Lower lobe of right lung (tissue), 2 donors: Measurements from ENCODE around the gene JCAD. TPM values are rescaled to one million over a fixed set of nuclear protein-coding genes. Genes with fewer than 3 reads are reported as not detected.

Experiments used
- ATAC-seq, 2 donors: fragments of 200-7000 bp; cut with Tn5 transposase; one replicate each; pipeline ENCODE4 v1.9.1; 2020 to 2022; ENCODE audit warnings: mild to moderate bottlenecking in 2 of 2, moderate library complexity in 2 of 2
- DNase-seq: peaks from one replicate; pipeline ENCODE4 v3.0.0-alpha.2; 2020
- H3K27ac ChIP-seq: fragments of 200-600 bp; one replicate; pipeline ENCODE4 v1.8.0; 2022
- H3K27me3 ChIP-seq: fragments of 200-600 bp; one replicate; pipeline ENCODE4 v1.8.0; 2022; ENCODE audit warnings: low read depth
- H3K36me3 ChIP-seq: fragments of 200-600 bp; one replicate; pipeline ENCODE4 v1.8.0; 2022; ENCODE audit warnings: mild to moderate bottlenecking
- H3K4me1 ChIP-seq: fragments of 200-600 bp; one replicate; pipeline ENCODE4 v1.8.0; 2022
- H3K4me3 ChIP-seq: fragments of 200-600 bp; one replicate; pipeline ENCODE4 v1.8.0; 2022; ENCODE audit warnings: mild to moderate bottlenecking
- H3K9me3 ChIP-seq: fragments of 200-600 bp; one replicate; pipeline ENCODE4 v1.8.0; 2022
- intact Hi-C: fragments of 100-400 bp; cut with DNase I; formaldehyde crosslinking; loops from one replicate; pipeline ENCODE4 v1.11.0; 2022
- total RNA-seq: library from RNA; stranded (reverse); fragmentation: NEBNext Ultra II Directional; extraction: Animal tissue kit (Norgen Biotek cat#: 25700); gene quantifications from one replicate; pipeline ENCODE4 v1.2.1, GENCODE V29; 2021
- TF ChIP-seq, protein P1 (sequence below): fragments of 200-600 bp; IDR thresholded peaks from one replicate; pipeline ENCODE4 v1.8.0; 2022; ENCODE audit warnings: antibody characterized with exemption, mild to moderate bottlenecking
- donor health status: DM: no; HTN: yes; CAD: no; lungs with severe emphysema.

JCAD gene
- total RNA-seq, 1 donor from 2014 or later, result 101 TPM

DNA sequence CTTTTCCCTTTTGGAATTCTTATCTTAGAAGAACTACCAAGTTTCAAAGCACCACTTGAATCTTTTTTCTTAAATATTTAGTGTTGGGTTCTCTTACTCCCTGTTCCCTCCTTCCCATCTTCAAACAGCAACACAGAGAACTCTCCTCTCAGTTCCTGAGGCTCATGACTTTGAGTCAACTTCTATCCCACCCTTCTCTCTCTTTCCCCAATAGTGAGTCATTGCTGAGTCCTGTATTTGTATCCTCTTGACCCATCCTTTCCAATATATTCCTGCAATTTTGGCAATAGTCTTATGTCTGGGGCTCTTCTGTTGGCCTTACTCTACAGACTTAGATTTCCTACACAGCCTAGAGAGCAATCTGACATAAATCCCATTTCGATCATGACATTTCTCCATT, 20.8 kb upstream of the JCAD start:
- DNase-seq, result no peak
- H3K36me3 ChIP-seq, result no peaks in the 10 kb centered on the region
- TF ChIP-seq, protein P1, sequence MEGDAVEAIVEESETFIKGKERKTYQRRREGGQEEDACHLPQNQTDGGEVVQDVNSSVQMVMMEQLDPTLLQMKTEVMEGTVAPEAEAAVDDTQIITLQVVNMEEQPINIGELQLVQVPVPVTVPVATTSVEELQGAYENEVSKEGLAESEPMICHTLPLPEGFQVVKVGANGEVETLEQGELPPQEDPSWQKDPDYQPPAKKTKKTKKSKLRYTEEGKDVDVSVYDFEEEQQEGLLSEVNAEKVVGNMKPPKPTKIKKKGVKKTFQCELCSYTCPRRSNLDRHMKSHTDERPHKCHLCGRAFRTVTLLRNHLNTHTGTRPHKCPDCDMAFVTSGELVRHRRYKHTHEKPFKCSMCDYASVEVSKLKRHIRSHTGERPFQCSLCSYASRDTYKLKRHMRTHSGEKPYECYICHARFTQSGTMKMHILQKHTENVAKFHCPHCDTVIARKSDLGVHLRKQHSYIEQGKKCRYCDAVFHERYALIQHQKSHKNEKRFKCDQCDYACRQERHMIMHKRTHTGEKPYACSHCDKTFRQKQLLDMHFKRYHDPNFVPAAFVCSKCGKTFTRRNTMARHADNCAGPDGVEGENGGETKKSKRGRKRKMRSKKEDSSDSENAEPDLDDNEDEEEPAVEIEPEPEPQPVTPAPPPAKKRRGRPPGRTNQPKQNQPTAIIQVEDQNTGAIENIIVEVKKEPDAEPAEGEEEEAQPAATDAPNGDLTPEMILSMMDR, result no peak
- no peak overlapping the region for H3K27ac ChIP-seq
- H3K27me3 ChIP-seq, result no peaks in the 10 kb centered on the region
- no peaks in the 10 kb centered on the region for H3K4me1 ChIP-seq
- intact Hi-C loops, result no loop called here
- no peak overlapping the region for H3K4me3 ChIP-seq
- ATAC-seq, result no peak
- no peaks in the 10 kb centered on the region for H3K9me3 ChIP-seq

DNA sequence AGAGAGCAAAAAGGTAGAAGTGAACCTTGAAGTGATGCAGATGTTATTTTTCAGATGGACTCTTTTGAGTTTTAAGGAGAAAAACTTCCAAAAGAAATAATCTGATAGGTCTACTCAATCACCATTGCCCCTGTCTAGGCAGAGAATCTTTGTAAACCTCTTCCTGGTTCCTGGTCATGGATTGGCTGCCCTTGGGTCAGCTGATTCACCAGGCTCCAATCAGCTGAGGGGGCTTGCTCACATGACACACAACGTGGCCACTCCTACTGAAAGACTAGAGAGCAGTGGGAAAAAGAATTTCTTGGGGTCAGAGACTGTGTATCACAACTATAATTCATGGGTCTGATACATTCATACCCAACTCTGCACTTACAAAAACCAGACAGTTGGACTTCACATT, 20.0 kb upstream of the JCAD start:
- H3K4me1 ChIP-seq, result no peaks in the 10 kb centered on the region
- H3K27me3 ChIP-seq, result no peaks in the 10 kb centered on the region
- no peak overlapping the region for H3K27ac ChIP-seq
- H3K9me3 ChIP-seq, result no peaks in the 10 kb centered on the region
- no peak overlapping the region for H3K4me3 ChIP-seq
- no peaks in the 10 kb centered on the region for H3K36me3 ChIP-seq
- intact Hi-C loops, result no loop called here
- ATAC-seq, result no peak
- no peak for DNase-seq
- TF ChIP-seq, protein P1, result no peak

DNA sequence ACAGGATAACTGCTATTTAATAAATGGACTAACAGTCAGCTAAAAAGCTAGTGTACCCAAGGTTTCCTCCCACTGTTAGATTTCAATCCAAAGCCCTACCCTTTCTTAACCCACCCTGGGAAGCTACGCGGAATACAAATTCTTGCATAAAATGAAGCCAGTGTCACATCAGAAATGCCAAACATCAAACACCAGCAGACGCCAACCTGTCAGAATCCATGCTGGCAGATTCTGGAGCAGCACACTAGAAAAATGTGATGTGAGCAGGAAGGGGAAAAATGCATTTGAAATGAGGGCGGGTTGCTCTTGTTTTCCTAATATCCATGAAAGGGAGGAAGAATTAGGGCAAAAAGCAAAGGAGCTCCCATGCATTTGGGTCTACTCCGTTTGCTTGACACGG, 16.1 kb upstream of the JCAD start:
- Histone ChIP-seq H3K27ac (no peak overlapping the region), H3K4me3 (no peak overlapping the region), H3K9me3 (no peaks in the 10 kb centered on the region), H3K27me3 (no peaks in the 10 kb centered on the region), H3K36me3 (no peaks in the 10 kb centered on the region), H3K4me1 (no peaks in the 10 kb centered on the region)
- intact Hi-C loops, result no loop called here
- ATAC-seq, result no peak
- TF ChIP-seq, protein P1, result no peak
- DNase-seq, result no peak

DNA sequence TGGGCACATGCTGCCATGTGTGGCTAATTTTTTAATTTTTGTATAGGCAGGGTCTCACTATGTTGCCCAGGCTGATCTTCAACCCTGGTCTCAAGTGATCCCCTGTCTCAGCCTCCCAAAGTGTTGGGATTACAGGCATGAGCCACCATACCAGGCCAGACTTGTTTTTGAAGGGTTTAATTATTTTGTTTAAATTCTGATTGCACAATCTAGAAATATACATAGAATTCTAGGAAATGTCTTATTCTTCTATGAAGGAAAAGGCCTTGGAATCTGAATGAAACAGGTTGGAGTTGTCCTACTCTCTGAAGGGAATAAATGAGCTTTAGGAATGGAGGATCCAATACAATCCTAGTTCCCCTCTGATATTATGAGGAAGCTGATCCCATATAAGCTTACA, 15.5 kb upstream of the JCAD start:
- DNase-seq, result no peak
- no peak overlapping the region for H3K4me3 ChIP-seq
- H3K4me1 ChIP-seq, result no peaks in the 10 kb centered on the region
- no peak overlapping the region for H3K27ac ChIP-seq
- no peaks in the 10 kb centered on the region for H3K36me3 ChIP-seq
- intact Hi-C loops, result no loop called here
- no peaks in the 10 kb centered on the region for H3K27me3 ChIP-seq
- H3K9me3 ChIP-seq, result no peaks in the 10 kb centered on the region
- ATAC-seq, result no peak
- TF ChIP-seq, protein P1, result no peak

DNA sequence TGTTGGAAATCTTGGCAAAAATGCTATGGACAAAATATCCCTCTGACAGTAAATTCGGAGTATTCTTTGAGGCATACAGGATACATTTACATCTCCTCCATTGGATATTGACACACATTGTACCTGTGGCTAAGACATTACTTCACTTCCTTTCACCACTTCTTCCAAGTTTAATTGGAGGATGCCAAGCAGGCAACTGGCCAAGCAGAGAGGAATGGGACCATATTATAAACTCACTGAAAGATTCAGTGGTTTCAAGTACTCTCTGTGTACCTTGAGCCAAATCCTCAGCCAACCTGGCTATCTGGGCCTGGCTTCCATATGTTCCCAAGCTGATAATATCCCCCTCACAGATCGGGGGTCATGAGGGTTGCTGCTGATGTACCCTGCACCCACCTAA, 14.7 kb upstream of the JCAD start:
- Histone ChIP-seq H3K36me3 (no peaks in the 10 kb centered on the region), H3K27ac (no peak overlapping the region), H3K27me3 (no peaks in the 10 kb centered on the region), H3K9me3 (no peaks in the 10 kb centered on the region), H3K4me1 (no peaks in the 10 kb centered on the region), H3K4me3 (no peak overlapping the region)
- intact Hi-C loops, result no loop called here
- ATAC-seq (no peak), DNase-seq (no peak)
- TF ChIP-seq, protein P1, result no peak

DNA sequence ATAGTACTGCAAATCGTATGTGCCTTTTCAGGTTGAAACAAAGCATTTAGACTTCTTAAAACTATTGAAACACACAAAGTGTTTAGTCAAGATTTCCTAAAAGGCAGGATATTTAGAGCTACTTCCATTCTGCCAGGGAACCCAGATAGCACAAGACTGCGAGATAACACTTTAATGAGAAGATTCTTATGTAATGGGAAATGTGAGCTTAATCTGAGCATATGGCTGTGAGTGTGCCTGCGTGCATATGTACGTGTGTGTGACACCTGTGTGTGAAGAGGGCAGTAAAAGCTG, 14.3 kb upstream of the JCAD start:
- intact Hi-C loops, result no loop called here
- H3K27me3 ChIP-seq, result no peaks in the 10 kb centered on the region
- H3K27ac ChIP-seq, result no peak overlapping the region
- H3K36me3 ChIP-seq, result no peaks in the 10 kb centered on the region
- H3K4me1 ChIP-seq, result no peaks in the 10 kb centered on the region
- no peak overlapping the region for H3K4me3 ChIP-seq
- no peak for ATAC-seq
- H3K9me3 ChIP-seq, result no peaks in the 10 kb centered on the region
- no peak for DNase-seq
- TF ChIP-seq, protein P1, result no peak
